GM23338 (cell line): ENCODE measurements around the gene RCSD1. TPM values are rescaled to one million over a fixed set of nuclear protein-coding genes. Genes with fewer than 3 reads are reported as not detected.

Source experiments
- CREB1 ChIP-seq: fragments of 250-450 bp; sonication (Bioruptor Pico); IDR thresholded peaks from 2 replicates; pipeline ENCODE4 v1.5.0; 2020; ENCODE audit warnings: low read depth, mild to moderate bottlenecking, moderate library complexity
- EZH2phosphoT487 ChIP-seq: fragments of 200-600 bp; sonication (generic); IDR thresholded peaks from one replicate; pipeline ENCODE4 v1.8.1; 2018; ENCODE audit warnings: antibody characterized with exemption; ENCODE audit not compliant: unreplicated experiment
- STAT1 ChIP-seq: IDR thresholded peaks from one replicate; pipeline ENCODE4 v1.6.1; 2016; ENCODE audit warnings: antibody characterized with exemption; ENCODE audit not compliant: unreplicated experiment
- ZNF114 ChIP-seq: fragments of 250-450 bp; sonication (Bioruptor Pico); IDR thresholded peaks from 2 replicates; pipeline ENCODE4 v1.5.0; 2020; ENCODE audit warnings: mild to moderate bottlenecking, moderate library complexity
- ZNF331 ChIP-seq: fragments of 250-450 bp; sonication (Bioruptor Pico); IDR thresholded peaks from 2 replicates; pipeline ENCODE4 v1.5.0; 2020; ENCODE audit warnings: low read depth, mild to moderate bottlenecking, moderate library complexity
- polyA plus RNA-seq: library from polyadenylated mRNA; unstranded; fragments of >200 nt; fragmentation: Nextera tagmentation; extraction: Ambion mirVana; gene quantifications from 2 replicates; pipeline ENCODE4 v1.2.1, GENCODE V29; 2016
- total RNA-seq: library from RNA; depleted of rRNA; stranded (reverse); fragments of >200 nt; shearing (Covaris generic); gene quantifications from 2 replicates; pipeline ENCODE4 v1.2.3, GENCODE V29; 2014
- TF ChIP-seq, protein P1 (sequence below): fragments of 250-450 bp; sonication (Bioruptor Pico); IDR thresholded peaks from 2 replicates; pipeline ENCODE4 v1.5.0; 2020; ENCODE audit warnings: mild to moderate bottlenecking, moderate library complexity
- TF ChIP-seq, protein P2 (sequence below): IDR thresholded peaks from 2 replicates; pipeline ENCODE4 v1.6.1; 2016; ENCODE audit warnings: antibody characterized with exemption
- TF ChIP-seq, protein P3 (sequence below), 2 experiments: fragments of 200-600 bp in 1 of 2; sonication (generic) in 1 of 2; conservative IDR thresholded peaks; 2 replicates each; pipeline versions ENCODE4 v1.5.1 to v1.6.1; 2016 to 2017; ENCODE audit warnings: antibody characterized with exemption in 2 of 2, low read depth in 2 of 2, mild to moderate bottlenecking in 2 of 2, moderate library complexity in 1 of 2

Gene RCSD1
- total and polyA plus RNA-seq, 2 experiments from 2014 or later, result 0.18 to 0.73 TPM

DNA sequence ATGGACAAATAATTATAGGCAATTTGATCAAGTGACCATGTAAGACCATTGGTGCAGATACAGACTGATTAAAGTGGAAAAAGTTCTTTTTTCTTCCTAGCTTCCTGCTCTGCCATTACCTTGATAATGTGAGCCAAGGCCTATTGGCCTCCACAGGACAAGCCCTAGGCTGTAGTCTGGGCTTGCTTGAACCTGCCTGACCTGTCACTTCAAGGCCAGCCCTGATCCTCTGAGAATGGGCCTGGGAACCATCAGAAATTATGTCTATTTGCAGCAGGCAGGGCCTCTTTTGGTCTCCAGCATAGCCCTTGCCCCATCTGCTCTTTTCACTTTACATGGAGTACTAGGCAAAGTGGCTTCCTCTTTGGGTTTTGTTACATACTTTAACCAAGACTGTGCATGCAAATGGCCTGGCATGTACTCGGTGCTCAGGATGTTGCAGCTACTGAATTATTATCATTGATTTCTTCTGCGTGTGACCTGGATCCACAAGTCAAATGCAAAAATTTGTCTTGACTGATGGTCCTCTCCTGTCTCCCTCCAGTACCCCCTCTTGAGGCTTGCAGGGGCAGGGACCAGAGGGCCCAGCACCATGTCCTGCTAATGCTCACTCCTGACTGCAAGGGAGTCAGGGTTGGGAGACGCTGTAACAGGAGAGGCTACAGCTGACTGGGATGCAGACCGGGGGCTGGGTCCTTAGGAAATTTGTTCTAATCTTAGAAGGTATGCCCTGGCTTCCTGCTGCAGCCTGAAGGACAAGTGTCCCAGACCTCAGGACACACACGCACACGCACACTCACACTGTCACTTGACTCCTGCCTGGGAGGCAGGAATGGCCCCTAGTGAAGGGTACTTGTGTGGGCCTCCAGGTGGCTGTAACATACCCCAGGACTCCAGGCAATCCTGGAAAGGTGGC is 39.4 kb downstream of the RCSD1 start (continued):
- TF ChIP-seq, protein P1, sequence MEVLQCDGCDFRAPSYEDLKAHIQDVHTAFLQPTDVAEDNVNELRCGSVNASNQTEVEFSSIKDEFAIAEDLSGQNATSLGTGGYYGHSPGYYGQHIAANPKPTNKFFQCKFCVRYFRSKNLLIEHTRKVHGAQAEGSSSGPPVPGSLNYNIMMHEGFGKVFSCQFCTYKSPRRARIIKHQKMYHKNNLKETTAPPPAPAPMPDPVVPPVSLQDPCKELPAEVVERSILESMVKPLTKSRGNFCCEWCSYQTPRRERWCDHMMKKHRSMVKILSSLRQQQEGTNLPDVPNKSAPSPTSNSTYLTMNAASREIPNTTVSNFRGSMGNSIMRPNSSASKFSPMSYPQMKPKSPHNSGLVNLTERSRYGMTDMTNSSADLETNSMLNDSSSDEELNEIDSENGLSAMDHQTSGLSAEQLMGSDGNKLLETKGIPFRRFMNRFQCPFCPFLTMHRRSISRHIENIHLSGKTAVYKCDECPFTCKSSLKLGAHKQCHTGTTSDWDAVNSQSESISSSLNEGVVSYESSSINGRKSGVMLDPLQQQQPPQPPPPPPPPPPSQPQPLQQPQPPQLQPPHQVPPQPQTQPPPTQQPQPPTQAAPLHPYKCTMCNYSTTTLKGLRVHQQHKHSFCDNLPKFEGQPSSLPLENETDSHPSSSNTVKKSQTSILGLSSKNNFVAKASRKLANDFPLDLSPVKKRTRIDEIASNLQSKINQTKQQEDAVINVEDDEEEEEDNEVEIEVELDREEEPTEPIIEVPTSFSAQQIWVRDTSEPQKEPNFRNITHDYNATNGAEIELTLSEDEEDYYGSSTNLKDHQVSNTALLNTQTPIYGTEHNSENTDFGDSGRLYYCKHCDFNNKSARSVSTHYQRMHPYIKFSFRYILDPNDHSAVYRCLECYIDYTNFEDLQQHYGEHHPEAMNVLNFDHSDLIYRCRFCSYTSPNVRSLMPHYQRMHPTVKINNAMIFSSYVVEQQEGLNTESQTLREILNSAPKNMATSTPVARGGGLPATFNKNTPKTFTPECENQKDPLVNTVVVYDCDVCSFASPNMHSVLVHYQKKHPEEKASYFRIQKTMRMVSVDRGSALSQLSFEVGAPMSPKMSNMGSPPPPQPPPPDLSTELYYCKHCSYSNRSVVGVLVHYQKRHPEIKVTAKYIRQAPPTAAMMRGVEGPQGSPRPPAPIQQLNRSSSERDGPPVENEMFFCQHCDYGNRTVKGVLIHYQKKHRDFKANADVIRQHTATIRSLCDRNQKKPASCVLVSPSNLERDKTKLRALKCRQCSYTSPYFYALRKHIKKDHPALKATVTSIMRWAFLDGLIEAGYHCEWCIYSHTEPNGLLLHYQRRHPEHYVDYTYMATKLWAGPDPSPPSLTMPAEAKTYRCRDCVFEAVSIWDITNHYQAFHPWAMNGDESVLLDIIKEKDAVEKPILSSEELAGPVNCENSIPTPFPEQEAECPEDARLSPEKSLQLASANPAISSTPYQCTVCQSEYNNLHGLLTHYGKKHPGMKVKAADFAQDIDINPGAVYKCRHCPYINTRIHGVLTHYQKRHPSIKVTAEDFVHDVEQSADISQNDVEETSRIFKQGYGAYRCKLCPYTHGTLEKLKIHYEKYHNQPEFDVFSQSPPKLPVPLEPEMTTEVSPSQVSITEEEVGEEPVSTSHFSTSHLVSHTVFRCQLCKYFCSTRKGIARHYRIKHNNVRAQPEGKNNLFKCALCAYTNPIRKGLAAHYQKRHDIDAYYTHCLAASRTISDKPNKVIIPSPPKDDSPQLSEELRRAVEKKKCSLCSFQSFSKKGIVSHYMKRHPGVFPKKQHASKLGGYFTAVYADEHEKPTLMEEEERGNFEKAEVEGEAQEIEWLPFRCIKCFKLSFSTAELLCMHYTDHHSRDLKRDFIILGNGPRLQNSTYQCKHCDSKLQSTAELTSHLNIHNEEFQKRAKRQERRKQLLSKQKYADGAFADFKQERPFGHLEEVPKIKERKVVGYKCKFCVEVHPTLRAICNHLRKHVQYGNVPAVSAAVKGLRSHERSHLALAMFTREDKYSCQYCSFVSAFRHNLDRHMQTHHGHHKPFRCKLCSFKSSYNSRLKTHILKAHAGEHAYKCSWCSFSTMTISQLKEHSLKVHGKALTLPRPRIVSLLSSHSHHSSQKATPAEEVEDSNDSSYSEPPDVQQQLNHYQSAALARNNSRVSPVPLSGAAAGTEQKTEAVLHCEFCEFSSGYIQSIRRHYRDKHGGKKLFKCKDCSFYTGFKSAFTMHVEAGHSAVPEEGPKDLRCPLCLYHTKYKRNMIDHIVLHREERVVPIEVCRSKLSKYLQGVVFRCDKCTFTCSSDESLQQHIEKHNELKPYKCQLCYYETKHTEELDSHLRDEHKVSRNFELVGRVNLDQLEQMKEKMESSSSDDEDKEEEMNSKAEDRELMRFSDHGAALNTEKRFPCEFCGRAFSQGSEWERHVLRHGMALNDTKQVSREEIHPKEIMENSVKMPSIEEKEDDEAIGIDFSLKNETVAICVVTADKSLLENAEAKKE, result no peak
- TF ChIP-seq, protein P2, sequence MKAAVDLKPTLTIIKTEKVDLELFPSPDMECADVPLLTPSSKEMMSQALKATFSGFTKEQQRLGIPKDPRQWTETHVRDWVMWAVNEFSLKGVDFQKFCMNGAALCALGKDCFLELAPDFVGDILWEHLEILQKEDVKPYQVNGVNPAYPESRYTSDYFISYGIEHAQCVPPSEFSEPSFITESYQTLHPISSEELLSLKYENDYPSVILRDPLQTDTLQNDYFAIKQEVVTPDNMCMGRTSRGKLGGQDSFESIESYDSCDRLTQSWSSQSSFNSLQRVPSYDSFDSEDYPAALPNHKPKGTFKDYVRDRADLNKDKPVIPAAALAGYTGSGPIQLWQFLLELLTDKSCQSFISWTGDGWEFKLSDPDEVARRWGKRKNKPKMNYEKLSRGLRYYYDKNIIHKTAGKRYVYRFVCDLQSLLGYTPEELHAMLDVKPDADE, result no peak
- no peak for TF ChIP-seq EZH2phosphoT487
- TF ChIP-seq CREB1, result no peak
- TF ChIP-seq, protein P3, sequence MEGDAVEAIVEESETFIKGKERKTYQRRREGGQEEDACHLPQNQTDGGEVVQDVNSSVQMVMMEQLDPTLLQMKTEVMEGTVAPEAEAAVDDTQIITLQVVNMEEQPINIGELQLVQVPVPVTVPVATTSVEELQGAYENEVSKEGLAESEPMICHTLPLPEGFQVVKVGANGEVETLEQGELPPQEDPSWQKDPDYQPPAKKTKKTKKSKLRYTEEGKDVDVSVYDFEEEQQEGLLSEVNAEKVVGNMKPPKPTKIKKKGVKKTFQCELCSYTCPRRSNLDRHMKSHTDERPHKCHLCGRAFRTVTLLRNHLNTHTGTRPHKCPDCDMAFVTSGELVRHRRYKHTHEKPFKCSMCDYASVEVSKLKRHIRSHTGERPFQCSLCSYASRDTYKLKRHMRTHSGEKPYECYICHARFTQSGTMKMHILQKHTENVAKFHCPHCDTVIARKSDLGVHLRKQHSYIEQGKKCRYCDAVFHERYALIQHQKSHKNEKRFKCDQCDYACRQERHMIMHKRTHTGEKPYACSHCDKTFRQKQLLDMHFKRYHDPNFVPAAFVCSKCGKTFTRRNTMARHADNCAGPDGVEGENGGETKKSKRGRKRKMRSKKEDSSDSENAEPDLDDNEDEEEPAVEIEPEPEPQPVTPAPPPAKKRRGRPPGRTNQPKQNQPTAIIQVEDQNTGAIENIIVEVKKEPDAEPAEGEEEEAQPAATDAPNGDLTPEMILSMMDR (conservative IDR thresholded peaks at IDR 0.05; ENCODE audit: low read depth in 2 of 2), result no peak
- TF ChIP-seq ZNF114, result no peak
- no peak for TF ChIP-seq ZNF331 (CRISPR knock-in tag)
- TF ChIP-seq STAT1, result no peak
